ENCODE measurements around the gene RAB27A. TPM values are rescaled to one million over a fixed set of nuclear protein-coding genes. Genes with fewer than 3 reads are reported as not detected.

Gene RAB27A
- total RNA-seq, 1 donor from 2014 or later, result 3.7 TPM

DNA sequence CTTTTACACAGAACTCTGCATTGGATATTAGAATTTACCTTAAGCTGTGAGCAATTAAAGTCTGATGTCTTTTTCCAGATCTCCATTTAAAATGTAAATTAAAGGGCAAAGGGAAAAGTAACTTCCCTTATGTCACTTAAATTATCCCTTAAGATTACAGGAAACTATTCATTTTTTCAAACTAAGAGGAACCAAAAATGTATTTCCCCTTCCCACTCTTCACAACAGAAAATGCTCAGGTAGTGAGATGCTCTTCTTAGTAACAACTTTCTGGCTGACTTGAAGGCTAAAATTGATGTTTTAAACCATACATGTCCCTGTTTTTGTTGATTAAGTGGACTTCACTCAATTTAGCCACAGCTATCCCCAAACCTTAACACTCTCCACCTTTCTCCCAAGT, 110.5 kb downstream of the RAB27A start:
- H3K36me3 ChIP-seq (ENCODE audit: control insufficient read depth in 3 of 3, insufficient read depth in 3 of 3, low read length in 3 of 3), result peaks cover 12 to 37% (median 34%) of the 10 kb centered on the region in 3 donors
- H3K9ac ChIP-seq (ENCODE audit: low read depth in 1 of 3, low read length in 3 of 3), result no peak overlapping the region
- no peaks in the 10 kb centered on the region for H3K27me3 ChIP-seq (ENCODE audit: control insufficient read depth in 3 of 3, insufficient read depth in 3 of 3, low read length in 3 of 3)
- no peak overlapping the region for H3K4me3 ChIP-seq (ENCODE audit: low read length in 3 of 3)
- no peak overlapping the region for H3K27ac ChIP-seq (ENCODE audit: low read depth, low read length)
- no peaks in the 10 kb centered on the region for H3K4me1 ChIP-seq (ENCODE audit: control insufficient read depth in 3 of 3, insufficient read depth in 3 of 3, low read length in 3 of 3)
- H3K9me3 ChIP-seq (ENCODE audit: control insufficient read depth in 3 of 3, low read length in 3 of 3), result no peaks in the 10 kb centered on the region

DNA sequence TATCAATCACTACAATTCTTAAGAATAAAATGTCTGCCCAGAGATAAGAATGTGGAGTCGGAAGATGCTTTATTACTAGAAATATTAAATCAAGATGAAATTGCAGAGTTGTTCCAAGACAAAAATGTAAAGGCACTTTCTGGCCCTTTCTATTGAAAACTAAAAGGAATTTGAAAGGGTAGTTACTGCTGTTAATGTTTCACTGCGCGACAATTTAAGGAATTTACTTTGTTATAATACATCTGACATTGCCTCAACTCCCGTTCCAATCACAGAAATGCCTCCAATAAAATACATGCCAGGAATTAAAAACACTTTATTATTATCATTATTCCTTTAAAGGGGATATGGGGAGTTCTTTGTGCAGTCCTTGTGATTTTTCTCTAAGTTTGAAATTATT, 119.3 kb downstream of the RAB27A start:
- H3K36me3 ChIP-seq (ENCODE audit: control insufficient read depth in 3 of 3, insufficient read depth in 3 of 3, low read length in 3 of 3), result no peaks in the 10 kb centered on the region
- H3K9me3 ChIP-seq (ENCODE audit: control insufficient read depth in 3 of 3, low read length in 3 of 3), result no peaks in the 10 kb centered on the region
- no peaks in the 10 kb centered on the region for H3K4me1 ChIP-seq (ENCODE audit: control insufficient read depth in 3 of 3, insufficient read depth in 3 of 3, low read length in 3 of 3)
- H3K4me3 ChIP-seq (ENCODE audit: low read length in 3 of 3), result no peak overlapping the region
- no peak overlapping the region for H3K9ac ChIP-seq (ENCODE audit: low read depth in 1 of 3, low read length in 3 of 3)
- H3K27me3 ChIP-seq (ENCODE audit: control insufficient read depth in 3 of 3, insufficient read depth in 3 of 3, low read length in 3 of 3), result no peaks in the 10 kb centered on the region
- no peak overlapping the region for H3K27ac ChIP-seq (ENCODE audit: low read depth, low read length)

DNA sequence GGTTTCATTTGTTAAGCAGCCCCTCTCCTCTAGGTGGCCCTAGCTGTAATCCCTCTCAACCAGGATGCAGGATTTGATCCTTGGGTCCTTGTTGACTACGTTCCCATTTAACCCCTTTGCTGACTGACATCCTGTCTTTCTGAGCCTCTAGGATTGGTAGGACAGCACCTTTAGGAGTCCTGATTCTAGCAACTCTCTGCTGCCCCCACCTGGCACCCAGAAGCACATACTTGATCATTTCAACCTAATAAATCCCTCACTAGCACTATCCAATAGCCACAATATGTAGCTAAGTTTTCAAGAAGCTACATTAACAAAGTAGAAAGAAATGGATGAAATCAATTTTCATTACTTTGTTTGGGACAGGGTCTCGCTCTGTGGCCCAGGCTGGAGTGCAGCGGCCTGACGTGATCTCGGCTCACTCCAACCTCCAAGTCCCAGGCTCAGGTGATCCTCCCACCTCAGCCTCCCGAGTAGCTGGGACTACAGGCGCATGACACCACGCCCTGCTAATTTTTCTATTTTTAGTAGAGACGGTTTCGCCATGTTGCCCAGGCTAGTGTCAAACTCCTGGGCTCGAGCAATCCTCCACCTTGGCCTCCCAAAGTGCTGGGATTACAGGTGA, 121.2 kb downstream of the RAB27A start:
- no peak overlapping the region for H3K4me3 ChIP-seq (ENCODE audit: low read length in 3 of 3)
- no peak overlapping the region for H3K9ac ChIP-seq (ENCODE audit: low read depth in 1 of 3, low read length in 3 of 3)
- H3K27ac ChIP-seq (ENCODE audit: low read depth, low read length), result no peak overlapping the region
- H3K9me3 ChIP-seq (ENCODE audit: control insufficient read depth in 3 of 3, low read length in 3 of 3), result no peaks in the 10 kb centered on the region
- no peaks in the 10 kb centered on the region for H3K36me3 ChIP-seq (ENCODE audit: control insufficient read depth in 3 of 3, insufficient read depth in 3 of 3, low read length in 3 of 3)
- H3K27me3 ChIP-seq (ENCODE audit: control insufficient read depth in 3 of 3, insufficient read depth in 3 of 3, low read length in 3 of 3), result no peaks in the 10 kb centered on the region
- no peaks in the 10 kb centered on the region for H3K4me1 ChIP-seq (ENCODE audit: control insufficient read depth in 3 of 3, insufficient read depth in 3 of 3, low read length in 3 of 3)

DNA sequence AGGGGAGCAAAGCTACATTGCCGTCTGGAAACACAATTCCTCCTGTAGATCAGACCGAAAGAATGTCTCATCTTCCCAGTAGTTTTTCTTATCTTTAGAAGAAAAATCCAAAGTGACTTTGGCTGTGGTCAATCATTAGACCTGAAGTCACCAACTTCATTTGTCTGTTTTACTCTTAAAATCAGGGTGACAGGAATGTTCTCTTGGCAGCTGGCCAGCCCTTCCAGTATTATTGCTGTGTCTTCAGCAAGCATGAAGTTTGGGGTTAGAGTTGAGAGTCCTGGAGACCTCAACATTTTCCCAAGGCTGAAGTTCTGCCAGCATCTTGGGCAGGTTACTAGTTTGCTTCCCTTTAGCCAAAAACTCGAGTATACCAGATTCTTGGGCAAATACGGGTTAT, 125.3 kb downstream of the RAB27A start:
- Histone ChIP-seq H3K9me3 (ENCODE audit: control insufficient read depth in 3 of 3, low read length in 3 of 3) (peaks cover 0 to 4% (median 0%) of the 10 kb centered on the region in 3 donors), H3K36me3 (ENCODE audit: control insufficient read depth in 3 of 3, insufficient read depth in 3 of 3, low read length in 3 of 3) (no peaks in the 10 kb centered on the region), H3K4me3 (ENCODE audit: low read length in 3 of 3) (no peak overlapping the region)

More for the DNA sequence above, 125.3 kb downstream of the RAB27A start:
- H3K27ac ChIP-seq (ENCODE audit: low read depth, low read length), result no peak overlapping the region
- H3K9ac ChIP-seq (ENCODE audit: low read depth in 1 of 3, low read length in 3 of 3), result no peak overlapping the region
- no peaks in the 10 kb centered on the region for H3K4me1 ChIP-seq (ENCODE audit: control insufficient read depth in 3 of 3, insufficient read depth in 3 of 3, low read length in 3 of 3)
- H3K27me3 ChIP-seq (ENCODE audit: control insufficient read depth in 3 of 3, insufficient read depth in 3 of 3, low read length in 3 of 3), result no peaks in the 10 kb centered on the region

Other genes with a start within 250 kb of the RAB27A start
- gene RSL24D1, start 92.9 kb downstream of the RAB27A start, total RNA-seq, result 69.4 TPM
- gene PIGBOS1, start 29.3 kb upstream of the RAB27A start, total RNA-seq, result 6.8 TPM
- gene PIGB, start 29.4 kb upstream of the RAB27A start, total RNA-seq, result 5.2 TPM
- 12.5 TPM for gene CCPG1, start 118.5 kb upstream of the RAB27A start, total RNA-seq
- 0.52 TPM for gene PIERCE2, start 118.7 kb upstream of the RAB27A start, total RNA-seq
- 1.6 TPM for gene DNAAF4, start 218.4 kb upstream of the RAB27A start, total RNA-seq

Data from skeletal muscle tissue (tissue), 4 donors.